GM21717 (cell line): Measurements from ENCODE around the gene PNRC2.

Experiments used
- ATAC-seq: cut with Tn5 transposase; IDR thresholded peaks from one replicate; pipeline ENCODE4 v1.9.1; 2021; ENCODE audit warnings: mild to moderate bottlenecking, moderate library complexity; ENCODE audit not compliant: unreplicated experiment

PNRC2 gene, protein sequence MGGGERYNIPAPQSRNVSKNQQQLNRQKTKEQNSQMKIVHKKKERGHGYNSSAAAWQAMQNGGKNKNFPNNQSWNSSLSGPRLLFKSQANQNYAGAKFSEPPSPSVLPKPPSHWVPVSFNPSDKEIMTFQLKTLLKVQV

DNA sequence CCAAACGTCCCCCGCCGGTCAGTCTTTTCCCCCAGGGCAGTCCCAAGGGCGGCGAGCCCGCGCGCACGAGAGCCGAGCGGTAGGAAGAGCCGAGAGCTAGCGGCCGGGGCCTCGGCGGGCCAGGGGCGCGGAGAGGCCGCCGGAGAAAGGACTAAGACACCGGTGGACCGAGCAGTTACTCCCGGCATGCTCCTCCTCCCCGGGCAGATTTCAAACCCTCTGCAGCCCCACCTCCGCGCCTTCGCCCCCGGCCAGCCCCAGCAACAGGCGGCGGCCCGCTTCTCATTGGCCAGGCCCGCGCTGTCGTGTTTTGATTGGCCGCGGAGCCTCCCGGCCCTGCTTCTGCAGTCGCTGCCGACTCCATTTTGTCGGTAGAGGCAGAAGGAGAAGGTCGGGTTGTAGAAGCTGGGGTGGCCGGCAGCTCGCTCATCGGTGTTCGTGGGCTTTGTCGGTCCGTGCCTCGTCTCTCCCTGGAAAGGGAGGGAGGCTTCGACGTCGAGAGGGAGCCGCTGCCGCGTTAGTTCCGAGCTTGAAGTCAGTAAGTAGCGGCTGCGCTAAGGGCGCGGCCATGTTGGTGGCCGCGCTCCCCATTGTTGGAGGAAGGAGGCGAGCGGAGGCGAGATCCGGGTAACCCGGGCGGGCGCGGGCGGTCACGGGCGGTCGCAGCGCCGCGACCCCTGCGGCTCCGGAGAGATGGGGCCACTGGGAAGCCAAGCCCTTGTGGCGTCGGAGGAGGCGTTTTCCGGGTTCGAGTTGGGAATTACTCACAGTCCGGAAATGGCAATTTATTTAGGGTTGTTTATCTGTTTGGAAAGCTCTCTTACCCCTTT lies at the start of gene PNRC2:
Gene PNRC2 (plus strand): TSS at position 368 of the 830 bp plus-strand sequence. CDS start 1,630 bp downstream, outside the sequence.
- peak; percentile 70 for ATAC-seq

DNA sequence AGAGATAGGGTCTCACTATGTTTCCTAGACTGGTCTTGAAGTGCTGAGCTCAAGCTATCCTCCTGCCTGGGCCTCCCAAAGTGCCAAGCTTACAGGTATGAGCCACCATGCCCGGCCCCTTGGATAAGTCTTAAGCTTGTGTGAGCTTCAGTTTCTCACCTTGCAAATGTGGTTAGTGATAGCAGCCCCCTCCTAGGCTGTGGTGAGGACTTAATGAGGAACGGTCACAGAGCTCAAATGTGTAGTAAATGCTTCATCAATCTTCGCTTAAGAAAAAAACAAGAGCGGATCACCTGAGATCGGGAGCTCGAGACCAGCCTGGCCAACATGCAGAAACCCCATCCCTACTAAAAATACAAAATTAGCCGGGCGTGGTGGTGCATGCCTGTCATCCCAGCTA lies 49.5 kb upstream of the PNRC2 start:
- ATAC-seq = no peak

DNA sequence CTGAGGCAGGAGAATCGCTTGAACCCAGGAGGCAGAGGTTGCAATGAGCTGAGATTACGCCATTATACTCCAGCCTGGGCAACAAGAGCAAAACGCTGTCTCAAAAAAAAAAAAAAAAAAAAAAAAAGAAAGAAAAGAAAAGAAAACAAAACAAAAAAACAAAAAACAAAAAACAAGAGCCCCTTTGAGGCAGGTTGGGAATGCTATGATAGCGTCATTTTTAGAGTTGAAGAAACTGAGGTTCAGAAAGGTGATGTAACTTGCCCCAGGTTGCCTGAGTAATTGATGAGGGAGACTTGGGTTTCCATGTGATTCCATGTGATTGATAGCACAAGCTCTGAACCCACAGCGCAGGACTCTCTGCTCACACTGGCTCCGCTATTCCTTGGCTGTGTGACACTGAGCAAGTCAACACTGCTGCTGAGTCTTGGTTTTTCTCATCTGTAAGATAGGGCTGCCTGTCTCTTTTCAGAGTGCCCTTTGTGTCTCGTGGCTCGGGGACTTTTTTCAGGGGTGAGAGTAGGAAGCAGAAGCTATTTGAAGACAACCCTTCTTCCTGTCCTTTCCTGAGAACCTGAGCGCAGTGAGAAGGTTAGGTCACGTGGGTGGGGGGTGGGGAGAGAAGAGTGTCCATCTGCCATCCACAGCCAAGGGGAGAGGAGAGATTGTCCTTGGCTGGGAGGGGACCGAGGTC lies 48.9 kb upstream of the PNRC2 start:
- no peak for ATAC-seq

DNA sequence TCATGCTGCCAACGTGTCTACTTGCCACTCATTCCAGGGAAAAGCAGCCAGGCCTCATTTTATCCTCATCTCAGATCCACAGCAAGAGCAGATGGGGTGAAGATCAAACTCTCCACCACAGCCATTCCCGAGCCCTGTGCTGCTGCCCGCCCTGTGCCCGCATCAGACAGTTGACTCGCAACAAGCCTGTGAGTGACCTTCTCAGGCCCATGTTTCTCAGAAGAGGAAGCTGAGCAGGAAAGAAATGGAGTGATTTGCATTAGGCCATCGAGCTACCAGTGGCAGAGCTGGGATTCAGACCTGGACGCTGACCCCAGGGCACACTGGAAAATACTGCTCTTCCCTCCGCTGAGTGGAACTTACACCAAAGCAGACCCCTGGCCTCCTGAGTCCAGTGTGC lies 47.7 kb upstream of the PNRC2 start:
- ATAC-seq = no peak

DNA sequence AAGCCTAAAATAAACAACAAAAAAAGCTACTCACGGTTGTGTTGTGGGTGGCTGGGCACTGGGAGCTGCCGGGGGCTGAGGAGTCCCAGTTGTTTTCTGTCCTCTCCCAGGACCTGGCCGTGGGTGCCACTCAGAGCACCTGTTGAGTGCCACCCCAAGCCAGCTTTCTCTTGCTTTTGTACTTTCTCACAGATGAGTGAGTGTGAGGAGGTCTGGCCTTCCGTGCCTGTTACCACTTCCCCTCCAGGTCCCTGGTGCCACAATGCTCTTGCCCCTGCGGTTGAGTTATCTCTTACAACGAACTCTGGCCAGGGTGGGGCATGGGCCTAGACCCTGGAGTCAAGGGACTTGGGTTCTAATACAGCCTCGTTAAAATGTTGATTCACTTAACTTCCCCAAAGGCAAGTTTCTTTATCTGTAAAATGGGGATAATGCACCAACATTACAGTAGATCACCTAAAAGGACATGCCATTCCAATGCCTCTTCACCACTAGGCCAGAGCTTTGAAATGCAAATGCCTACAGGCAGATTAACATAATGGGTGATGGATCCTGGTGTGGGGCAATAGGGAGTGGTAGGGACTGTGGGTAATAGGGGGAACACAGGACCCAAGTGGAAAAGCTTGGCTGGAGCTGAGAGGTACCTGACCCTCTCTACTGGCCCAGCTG lies 46.3 kb upstream of the PNRC2 start, which contains the start of gene CNR2:
Gene CNR2 (minus strand): TSS at position 151 of the 669 bp plus-strand sequence. CDS start 37,745 bp downstream, outside the sequence.
- no peak for ATAC-seq

DNA sequence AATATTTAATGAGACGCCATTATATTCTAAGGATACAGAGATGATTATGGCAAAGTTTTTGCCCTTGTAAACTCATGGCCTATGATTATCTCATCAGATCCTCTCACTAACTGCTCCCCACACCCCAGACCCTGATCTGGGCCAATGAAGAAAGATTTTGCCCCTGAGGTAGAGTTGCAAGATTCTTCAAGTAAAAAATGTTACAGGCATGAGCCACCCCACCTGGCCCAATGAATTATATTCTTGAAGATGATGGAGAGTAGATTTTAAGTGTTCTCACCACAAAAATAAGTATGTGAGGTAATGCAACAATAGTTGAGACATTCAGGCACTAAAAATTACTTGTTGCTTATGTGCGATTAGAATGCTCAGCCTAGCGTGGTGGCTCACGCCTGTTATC lies 44.7 kb upstream of the PNRC2 start:
- no peak for ATAC-seq

DNA sequence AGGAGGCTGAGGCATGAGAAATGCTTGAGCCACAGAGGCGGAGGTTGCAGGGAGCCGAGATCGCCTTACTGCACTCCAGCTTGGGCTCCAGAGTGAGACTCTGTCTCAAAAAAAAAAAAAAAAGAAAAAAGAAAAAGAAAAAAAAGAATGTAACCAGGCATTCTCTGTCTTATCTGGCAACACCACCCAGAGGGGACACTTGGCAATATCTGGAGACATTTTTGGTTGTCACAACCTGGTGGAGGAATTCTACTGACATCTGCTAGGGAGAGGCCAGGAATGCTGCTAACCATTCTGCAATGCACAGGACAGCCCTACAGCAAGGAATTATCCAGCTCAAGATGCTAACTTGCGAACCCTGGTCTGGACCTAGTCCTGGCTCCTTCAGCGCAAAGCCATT lies 44.2 kb upstream of the PNRC2 start:
- no peak for ATAC-seq

DNA sequence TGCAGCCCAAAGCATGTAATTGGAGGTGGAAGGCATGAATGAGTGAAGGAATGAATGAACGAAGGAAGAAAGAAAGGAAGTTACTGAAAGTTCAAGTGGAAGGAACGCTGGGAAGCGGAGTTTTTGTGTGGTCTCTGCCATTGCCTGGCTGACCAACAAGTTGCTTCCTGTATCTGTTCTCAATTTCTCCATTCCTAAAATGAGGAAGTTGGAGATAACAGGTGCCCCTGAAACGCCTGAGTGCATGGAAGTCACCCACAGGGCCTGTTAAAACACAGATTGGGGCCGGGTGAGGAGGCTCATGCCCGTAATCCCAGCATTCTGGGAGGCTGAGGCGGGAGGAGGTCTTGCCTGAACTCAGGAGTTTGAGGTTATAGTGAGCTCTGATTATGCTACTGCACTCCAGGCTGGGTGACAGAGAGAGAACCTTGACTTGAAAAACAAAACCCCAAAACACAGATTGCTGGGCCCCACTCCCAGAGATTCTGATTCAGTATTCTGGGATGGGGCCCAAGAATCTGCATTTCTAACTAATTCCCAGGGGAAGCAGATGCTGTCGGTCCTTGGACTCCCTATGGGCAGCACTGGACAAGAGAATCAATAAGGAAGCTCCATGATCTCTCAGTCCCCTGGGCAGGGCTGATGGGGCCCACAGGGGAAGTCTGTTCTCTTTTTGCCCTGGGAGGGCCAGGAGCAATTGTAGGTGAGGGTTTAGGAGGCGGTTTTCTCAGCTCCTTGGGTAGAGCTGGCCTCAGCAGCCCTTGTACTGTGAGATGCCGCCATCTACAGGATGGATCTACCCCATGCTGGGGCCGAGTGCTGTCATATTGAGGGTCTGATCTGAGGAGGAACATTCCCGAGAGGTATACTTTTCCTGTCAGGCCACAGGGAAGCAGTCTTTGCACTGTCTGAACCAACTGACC lies 43.2 kb upstream of the PNRC2 start:
- peak; percentile 52 for ATAC-seq

DNA sequence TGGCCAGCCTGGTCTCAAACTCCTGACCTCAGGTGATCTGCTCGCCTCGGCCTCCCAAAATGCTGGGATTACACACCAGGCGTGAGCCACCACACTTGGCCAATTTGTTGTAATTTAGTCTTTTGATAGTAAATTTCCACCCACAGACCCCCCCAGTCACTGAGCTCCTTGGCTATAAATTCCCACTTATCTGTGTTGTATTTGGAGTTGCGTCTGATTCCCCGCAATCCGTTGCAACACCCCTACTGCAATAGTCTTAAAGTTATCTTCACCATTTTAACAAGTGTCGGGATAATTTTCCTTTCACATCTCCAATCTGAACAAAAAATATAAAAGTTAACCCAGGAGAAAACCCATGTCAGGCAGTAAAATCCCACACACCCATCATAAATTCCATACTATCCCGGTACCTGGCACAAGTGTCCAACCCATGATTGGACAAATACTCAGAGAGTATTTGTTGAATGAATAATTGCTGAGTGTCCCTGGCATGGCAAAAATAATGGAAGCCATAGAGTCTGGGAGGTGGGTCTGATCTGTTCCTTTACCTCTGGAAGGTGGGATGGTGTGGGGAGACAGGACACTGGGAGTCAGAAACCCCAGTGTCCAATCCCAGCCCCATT lies 37.2 kb upstream of the PNRC2 start:
- ATAC-seq = no peak

DNA sequence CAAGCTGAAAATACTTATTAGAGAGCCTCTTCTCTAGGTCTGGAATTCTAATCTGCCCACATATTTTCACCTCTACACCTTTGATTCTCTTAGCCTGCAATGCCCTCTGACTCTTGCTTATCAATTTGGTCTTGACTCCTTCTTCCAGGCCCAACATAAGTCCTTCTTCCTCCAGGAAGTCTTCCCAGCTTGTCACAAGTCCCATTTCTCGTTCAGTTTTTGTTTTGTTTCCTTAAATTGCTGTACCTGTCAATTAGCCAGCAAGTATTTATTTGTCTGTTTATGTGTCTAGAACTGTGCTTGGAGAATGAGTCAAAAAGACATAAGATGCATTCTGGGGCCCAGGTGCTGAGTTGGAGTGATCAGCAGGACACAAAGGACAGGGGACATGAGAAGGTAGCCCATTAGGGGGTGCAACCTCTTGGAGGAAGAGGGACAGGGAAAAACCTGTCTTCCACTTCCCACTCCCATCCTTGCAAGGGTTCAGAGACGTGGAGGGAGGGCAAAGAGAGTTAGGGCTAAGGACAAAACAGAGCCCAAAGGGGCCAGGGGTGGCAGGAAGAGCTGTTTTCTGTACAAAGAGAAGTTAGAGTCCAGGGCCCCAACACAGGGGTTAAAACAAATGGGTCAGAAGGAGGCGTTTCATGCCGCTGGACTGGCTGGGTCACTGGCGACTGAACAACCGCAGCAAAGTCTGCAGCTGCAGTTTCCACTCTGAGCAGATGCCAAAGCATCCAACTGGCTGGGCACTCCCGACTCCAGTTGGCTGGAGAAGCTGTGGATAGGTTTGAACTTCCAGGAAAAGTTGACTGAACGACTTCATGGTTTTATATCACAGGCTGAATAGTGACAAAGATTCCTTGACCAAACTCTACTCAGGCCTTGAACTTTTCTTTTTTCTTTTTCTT lies 35.8 kb upstream of the PNRC2 start:
- no peak for ATAC-seq

DNA sequence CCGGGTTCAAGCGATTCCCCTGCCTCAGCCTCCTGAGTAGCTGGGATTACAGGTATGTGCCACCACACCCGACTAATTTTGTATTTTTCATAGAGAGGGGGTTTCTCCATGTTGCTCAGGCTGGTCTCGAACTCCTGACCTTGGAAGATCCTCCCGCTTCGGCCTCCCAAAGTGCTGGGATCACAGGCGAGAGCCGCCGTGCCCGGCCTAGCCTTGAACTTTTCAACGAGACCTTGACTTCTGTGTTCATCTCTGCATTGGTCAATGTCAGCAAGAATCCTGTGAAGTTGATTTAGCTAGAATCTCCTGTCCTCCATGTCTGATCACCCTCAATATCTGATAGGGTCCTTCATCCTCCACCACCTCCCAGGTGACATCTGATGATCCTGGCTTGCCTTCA lies 35.0 kb upstream of the PNRC2 start:
- ATAC-seq = no peak

DNA sequence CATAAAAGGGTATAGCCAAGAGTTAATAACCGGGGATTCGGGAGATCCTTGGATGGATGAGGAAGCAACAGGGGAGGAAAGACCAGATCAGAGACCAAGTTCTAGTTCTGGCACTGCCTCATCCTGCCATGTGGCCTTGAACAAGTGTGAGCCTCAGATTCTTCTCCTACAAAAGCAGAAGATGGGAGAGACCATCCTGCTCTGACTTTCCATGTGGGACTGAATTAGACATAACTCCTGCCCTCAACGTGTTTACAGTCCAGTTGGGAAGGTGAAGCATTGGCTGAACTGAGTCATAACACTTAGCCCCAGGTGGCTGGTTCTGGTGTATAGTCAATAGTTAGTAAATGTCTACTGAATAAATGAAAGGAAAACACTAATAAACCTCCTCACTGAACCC lies 34.3 kb upstream of the PNRC2 start:
- ATAC-seq = no peak

DNA sequence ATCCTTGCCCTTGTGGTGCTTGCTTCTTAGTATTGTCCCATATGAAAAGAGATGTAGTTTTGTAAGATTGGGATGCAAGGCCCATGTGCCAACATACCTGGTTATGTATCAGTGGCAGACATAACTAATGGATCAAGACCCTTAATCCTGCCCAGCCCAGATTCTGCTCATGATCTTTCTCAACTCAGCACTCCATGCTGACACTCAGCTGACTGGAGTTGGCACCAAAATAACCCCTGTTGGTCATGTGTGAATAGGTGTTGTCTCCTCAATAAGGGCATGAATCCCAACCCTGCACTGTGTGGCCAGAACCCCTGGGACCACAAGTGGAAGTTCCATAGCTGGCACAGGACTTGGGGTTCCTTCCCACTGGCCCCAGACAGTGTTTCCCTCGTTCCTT lies 32.5 kb upstream of the PNRC2 start:
- ATAC-seq = no peak

DNA sequence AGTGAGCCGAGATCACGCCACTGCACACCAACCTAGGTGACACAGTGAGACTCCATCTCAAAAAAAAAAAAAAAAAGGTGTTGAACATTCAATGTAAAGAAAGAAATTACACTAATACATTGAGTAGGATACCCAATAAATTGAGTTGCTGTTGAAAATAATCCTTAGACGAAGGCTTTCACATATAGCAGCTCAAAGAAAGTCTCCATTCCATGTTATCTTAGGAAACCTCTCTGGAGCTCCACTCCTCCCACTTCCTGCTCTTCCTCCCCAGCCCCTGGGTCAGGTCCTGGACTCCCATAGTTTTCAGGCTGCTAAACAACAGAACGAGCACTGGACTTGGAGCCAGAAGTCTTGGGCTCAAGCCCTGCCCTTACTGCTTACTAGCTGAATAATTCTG lies 30.8 kb upstream of the PNRC2 start:
- ATAC-seq = no peak

DNA sequence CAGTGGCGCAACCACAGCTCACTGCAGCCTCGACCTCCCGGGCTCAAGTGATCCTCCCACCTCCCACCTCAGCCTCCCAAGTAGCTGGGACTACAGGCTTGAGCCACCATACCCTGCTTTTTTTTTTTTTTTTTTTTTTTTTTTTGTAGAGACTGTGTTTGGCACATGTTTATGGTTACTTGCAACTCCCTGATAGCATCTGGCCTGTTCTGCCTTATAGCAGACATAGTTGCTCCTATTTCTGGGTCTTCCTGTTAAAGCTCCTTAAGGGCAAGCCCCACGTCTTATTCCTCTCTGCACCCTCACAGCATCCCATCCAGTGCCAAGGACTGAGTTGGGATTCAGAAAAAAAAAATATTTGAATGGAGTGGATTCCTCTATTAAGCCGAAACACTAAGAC lies 29.4 kb upstream of the PNRC2 start:
- no peak for ATAC-seq

DNA sequence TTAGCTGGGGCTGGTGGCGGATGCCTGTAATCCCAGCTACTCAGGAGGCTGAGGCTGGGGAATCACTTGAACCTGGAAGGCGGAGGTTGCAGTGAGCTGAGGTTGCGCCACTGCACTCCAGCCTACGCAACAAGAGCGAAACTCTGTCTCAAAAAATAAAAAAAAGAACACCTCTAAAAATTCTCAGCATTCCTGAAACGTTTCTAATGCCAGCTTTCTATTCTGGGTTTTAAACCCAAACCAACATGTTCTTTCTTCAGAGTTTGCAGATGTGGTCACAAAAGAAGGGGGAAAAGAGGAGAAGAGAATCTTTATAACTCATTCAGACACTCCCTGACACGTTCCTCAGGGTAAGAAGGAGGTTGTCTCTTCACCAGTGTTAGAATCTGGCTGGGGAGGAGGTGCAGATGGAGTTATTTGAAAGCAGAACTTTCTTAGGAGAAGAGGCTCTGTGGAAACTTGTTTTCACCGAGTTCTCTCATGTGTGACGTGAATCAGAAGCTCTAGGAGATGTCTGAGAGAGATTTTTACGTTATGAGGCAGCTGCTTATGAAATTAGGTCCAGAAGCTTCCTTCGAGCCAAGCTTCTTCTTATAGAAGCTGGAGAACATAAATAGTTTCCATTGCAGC lies 28.7 kb upstream of the PNRC2 start:
- ATAC-seq = no peak

DNA sequence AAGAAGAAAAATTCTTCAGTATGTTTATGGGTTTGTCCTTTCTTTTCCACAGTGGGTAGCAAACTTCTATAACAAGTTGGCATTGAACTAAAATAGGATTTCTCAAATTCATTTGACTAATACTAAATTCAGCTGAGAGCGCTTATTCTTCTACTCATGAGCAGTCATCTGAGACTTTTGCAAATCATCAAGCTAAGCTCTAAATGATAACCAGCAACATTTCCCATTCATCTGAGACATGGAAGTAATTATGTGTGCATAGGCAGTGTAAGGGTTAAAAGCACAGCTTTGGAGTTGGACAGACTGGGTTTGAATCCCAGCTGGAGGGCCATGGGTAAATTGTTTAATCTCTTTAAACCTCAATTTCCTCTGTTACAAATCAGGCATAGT lies 28.1 kb upstream of the PNRC2 start:
- ATAC-seq = no peak

DNA sequence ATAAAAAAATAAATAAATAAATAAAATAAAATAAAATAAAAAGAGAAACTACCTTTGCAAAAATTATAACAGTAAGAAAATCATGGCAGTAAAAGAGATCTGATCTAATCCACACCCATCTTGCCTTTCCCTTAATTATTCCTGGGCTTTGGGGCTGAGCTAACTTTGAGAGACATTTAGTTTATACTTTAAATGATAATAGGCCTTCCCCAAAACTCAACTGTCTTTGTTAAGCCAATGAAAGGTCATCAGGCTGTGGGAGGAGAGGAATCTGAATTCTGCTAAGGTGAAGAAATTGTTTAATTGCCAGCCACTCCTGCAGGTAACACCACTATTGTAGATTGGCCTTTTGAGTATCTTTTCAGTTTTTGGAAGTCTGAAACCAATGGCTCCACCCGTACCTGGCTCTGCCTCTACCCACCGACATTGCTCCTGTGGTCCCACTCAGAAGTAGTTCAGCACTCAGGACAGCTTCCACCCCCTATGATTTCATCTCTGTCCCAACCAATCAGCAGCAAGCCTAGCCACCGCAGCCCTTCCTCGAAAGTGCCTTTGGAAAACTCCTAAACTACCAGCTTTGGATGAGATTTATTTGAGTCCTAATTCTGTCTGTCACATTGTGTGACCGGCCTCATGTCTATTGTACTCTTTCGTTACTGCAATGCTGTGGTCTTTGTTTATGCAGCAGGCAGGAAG lies 23.0 kb upstream of the PNRC2 start:
- ATAC-seq = no peak
